CD4-positive, alpha-beta T cell treated with Interleukin-15 for 1 hour (primary cell): ENCODE measurements around the gene RRP1B.
A peak's percentile ranks its signal among the peaks of the same experiment; 100 is the strongest.
"Not testable (repeated sequence)": the region's sequence is repeated elsewhere in the genome, so short reads cannot be mapped to it uniquely, and the experiment has no call there.

Experiments used
- DNase-seq: peaks from one replicate; pipeline ENCODE4 v3.0.0-alpha.2; 2020

The RRP1B gene, protein sequence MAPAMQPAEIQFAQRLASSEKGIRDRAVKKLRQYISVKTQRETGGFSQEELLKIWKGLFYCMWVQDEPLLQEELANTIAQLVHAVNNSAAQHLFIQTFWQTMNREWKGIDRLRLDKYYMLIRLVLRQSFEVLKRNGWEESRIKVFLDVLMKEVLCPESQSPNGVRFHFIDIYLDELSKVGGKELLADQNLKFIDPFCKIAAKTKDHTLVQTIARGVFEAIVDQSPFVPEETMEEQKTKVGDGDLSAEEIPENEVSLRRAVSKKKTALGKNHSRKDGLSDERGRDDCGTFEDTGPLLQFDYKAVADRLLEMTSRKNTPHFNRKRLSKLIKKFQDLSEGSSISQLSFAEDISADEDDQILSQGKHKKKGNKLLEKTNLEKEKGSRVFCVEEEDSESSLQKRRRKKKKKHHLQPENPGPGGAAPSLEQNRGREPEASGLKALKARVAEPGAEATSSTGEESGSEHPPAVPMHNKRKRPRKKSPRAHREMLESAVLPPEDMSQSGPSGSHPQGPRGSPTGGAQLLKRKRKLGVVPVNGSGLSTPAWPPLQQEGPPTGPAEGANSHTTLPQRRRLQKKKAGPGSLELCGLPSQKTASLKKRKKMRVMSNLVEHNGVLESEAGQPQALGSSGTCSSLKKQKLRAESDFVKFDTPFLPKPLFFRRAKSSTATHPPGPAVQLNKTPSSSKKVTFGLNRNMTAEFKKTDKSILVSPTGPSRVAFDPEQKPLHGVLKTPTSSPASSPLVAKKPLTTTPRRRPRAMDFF

DNA sequence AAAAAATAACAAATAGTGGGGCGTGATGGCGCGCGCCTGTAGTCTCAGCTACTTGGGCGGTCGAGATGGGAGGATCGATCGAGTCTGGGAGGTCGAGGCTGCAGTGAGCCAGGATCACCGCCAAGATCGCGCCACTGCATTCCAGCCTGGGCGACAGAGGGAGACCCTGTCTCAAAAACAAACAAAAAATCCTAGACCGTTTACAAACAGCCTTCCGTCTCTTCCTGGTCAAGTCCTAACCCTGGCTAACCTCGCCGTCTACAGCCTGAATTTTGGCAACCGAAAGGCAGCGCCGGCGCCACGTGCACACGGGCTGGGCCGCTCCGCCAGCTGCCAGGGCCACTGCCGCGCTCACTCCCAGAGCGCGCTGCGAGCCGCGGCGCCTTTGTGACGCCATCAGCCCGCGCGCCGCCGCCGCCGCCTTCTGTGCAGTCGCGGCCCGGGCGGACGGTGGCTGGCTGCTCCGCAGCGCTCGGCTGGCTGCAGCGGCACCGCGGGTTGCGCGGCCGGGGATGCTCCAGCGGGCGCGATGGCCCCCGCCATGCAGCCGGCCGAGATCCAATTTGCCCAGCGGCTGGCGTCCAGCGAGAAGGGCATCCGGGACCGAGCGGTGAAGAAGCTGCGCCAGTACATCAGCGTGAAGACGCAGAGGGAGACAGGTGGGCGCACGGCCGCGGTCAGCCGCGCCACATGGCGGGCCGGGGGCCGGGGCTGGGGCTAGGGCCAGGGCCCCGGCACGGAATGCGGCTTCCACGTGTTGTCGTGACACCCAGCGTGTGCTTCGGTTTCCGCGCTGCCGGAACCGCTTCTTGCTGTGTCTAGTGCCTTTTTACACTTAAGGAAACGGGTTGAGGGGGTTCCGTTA, at the start of gene RRP1B, which contains the start of gene HSF2BP:
Gene RRP1B, plus strand, starts transcription at position 425 of the 865 bp plus-strand sequence. Its CDS starts 105 bp downstream, at position 530.
Gene HSF2BP, minus strand, starts transcription at position 353 of the 865 bp plus-strand sequence. CDS start 1,392 bp downstream, outside the sequence.
- peak; percentile 80 for DNase-seq

DNA sequence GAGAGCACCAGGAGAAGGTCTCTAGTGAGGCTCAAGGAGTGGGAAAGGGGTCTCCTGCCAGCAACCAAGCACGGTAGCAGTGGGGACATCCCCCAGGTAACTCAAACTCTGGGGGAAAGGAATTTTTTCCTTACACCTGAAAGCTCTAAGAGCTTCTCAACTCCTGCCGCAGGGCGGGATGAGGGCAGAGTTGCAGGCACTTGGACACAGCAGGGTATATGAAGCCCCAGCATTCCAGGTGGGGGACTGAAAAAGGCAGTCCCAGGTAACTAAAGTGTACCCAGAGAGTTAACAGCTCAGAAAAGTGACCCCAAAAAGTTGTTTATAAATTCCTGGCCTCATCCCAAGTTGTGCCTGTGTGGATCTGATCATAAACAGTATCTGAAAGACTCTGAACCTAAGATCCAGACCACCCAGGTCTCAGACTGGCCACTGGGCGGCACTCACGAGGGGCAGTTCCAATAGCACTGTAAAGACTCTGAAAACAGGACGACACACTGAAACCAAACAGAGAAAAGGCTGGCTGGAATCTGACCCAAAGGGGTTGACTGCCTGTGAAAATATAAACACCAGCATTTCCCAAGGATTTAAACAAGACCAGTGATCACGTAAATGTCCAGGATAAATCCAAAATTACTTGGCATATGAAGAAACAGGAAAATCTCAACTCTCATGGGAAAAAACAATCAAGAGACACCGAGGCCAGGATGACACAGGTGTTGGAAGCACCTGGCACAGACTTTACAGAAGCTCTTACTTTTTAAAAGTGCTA, 47.6 kb upstream of the RRP1B start:
- DNase-seq: no peak

DNA sequence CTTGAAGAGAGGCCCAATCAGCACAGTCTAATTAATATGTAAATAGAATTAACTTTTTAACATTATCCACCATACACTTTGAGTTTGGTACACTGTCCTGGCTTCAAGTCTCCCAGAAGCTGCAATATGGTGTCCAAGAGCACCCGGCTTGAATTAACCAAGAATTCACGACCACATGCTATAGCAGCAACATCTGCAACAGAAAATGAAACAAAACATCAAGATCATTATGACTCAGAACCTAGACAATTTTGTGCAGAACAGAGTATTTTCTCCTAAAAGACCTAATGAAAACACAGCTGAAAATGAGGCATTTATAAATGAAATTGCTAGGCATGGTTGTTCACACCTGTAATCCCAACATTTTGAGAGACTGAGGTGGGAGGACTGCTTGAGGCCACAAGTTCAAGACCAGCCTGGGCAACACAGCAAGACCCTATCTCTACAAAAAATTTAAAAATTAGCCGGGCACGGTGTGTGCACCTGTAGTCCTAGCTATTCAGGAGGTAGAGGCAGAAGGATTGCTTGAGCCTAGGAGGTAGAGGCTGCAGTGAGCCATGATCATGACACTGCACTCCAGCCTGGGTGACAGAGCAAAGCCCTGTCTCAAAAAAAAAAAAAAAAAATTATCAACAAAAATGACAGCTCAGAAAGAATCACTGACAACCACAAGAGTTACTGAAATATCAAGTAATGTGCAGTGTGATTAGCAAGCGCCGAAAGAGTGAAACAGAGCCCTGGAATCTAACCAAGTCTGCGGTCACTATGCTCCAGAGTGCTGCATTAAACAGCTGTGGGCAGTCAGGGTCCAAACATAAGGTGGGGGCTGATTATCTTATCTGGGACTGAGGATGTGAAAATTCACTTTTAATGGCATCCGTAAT, 45.4 kb upstream of the RRP1B start:
- DNase-seq: no peak

DNA sequence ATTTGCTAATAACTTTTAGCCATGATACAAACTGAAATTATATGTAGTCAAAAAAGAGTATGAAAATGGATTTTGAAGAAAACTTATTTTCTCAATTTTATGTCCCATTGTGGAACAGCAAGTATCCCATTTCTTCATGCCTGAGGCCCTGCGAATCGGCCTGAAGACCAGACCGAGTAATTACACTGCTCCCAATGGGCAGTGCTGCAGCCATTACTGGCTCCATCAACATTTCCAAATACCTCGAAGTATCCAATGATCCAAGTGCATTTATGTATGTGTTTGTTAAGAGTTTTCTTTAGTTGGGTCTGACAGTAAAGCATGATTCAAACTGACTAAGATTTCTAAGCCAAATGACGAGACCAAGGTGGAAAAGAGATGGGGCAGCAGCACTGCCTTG, 44.5 kb upstream of the RRP1B start:
- no peak for DNase-seq

DNA sequence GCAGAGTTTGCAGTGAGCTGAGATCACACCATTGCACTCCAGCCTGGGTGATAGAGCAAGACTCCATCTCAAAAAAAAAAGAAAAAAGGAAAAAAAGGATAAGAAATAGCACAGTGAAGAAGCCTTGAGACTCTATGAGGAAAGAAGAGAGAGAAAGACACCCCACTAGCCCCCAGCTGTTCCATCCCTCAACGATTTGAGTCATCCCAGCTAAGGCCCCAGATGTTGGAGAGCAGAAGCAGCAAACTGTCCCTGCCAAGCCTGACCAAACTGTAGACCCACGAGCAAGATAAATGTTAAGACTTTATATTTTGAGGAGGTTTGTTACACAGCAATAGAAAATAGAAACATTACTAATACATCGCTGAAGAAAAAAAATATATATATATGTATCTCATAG, 42.5 kb upstream of the RRP1B start:
- not testable (repeated sequence) for DNase-seq

DNA sequence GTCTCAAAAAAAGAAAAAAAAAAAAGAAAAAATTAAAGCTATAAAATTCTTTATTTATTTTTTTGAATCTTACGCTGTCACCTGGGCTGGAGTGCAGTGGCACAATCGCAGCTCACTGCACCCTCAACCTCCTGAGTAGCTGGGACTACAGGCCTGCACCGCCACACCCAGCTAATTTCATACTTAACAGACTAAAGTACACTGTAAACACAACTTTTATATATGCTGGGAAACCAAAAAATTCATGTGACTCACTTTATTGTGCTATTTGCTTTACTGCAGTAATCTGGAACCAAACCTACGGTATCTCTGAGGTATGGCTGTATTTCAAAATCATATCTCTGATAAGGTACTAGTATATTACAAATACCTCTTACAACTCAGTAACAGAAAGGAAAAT, 40.4 kb upstream of the RRP1B start:
- DNase-seq: no peak

DNA sequence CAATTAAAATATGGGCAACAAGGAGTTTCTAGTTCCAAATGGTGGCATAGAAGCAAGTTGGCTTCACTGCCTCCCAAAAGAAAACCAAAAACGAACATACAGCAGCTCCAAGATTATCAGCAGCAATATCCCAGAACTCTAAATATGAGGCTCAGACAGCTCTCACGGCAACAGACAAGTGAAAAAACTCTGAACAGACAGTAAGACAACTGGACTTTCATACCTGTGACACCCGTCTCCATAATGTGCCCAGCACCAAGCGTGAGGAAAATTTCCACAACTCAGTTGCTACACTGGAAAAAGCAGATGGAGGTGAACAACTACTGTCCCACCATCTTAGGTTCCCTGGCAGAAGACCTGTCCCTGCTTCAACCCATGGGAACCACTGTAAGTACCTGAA, 40.0 kb upstream of the RRP1B start:
- no peak for DNase-seq

DNA sequence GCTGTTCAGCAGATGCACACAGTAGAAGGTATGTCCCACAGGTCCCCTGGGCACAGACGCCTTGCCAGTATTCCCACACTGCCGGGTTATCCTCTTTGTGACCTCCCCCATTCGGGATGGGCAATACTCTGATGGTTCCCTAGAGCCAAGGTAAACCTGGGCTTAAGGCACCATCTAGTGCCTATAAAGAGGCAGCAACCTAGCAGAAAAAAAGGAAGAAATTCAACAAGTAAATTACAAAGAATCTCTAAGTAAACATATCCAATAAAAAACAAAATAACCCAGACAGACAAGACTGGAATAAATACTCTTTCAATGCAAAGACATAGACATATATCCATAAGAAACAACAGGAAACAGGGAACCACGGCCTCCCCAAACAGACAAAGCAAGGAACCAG, 39.5 kb upstream of the RRP1B start:
- no peak for DNase-seq

DNA sequence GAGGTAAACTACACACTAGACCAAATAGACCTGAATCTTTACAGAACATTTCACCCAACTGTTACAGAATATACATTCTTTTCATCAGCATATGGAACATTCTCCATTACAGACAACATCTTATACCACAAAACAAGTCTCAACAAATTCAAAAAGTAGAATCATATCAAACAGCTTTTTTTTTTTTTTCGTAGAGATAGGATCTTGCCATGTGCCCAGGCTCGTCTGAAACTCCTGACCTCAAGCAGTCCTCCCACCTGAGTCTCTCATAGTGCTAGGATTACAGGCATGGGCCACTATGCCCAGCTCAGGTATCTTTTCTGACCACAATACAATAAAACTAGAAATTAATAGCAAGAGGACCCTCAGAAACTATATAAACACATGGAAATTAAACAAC, 36.6 kb upstream of the RRP1B start:
- DNase-seq: no peak

DNA sequence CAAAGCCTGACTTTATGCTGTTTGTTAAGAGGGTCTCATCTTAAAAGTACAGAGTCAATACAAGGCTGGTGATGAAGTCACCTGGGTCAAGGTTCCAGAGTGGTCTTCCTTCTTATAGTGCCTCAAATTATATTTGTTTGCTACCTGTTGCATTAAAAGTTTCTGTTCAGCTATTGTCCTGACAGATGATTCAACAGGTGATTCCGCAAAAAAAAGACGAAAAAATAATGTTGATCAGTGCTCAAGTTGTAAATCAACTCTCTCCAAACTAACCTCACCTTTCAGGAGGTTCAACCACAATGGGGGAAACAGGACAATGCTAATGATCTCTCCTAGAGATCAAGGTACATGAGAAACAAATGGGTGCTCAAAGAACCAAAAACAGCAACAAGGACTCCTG, 35.8 kb upstream of the RRP1B start:
- no peak for DNase-seq

DNA sequence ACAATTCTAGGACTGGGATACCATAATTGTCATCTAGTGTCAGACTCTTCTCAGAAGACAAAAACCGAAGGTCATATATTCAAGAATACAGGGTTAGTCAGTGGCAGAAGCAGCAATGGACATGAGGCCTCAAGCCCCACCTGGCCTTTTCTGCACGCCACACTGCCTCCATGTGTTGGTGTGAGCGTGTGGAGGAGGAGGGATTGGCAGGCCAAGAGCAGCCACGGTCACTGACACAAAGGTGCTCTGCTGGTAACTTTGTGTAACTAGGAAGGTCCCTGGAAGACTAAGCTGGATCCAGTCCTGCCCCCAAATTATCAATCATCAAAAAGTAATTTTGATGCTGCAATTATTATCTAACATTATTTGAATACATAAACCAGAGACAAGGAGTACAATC, 35.0 kb upstream of the RRP1B start:
- DNase-seq: no peak

DNA sequence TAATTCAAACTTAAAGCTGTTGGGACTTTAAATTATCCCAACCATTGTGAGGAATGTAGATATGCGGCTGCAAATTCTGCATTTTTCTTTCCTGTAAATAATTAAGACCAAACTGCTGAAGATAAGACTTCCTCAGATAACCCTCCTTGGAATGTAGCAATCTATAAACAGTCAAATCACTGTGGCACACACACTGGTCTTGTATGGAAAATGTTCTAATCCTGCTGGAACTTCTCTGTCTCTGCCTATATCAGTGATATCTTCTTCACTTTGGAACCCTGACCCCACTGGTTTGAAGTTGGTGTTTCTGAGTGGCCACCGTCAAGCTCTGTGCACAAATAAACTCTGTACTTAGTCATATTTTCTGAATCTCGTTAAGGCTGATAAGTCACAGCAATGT, 33.0 kb upstream of the RRP1B start:
- DNase-seq: no peak

DNA sequence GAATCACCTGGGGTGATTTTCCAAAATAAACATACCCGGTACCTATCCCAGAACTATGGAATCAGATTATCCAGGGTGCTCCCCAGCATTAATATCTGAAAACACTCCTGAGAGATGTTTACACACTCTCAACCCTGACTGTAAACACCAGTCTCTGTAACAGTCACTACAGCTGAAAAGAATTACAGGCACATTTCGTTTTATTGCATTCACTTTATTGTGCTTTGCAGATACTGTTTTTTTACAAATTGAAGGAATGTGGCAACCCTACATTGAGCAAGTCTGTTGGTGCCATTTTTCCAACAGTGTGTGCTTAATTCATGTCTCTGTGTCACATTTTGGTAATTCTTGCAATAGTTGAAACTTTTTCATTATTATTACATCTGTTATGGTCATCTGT, 31.8 kb upstream of the RRP1B start:
- no peak for DNase-seq

DNA sequence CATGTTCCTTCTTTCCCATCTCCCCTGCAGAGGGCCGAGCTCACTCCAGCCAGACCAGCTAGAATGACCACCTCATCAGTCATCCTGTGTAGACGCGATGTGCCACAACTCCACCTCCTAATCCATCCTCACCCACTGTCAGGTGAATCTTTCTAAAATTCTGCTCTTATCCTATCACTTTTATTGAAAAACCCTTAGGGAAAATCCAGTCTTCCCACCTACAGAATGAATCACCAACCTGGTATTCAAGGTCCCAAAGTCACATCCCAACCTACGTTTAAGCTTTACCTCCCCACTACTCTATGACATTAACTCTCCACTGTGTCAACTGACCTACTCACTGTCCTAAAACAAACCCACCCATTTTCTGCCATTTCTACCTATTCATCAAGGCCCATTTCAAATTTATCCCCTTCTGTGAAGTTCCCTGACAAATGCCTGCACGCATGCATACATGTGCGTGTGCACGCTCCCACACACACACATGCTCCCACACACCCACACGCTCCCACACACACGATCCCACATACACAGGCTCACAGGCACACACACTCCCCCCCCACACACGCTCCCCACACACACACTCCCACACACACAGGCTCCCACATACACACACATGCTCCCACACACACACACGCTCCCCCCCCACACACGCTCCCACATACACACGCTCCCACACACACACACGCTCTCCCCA, 27.8 kb upstream of the RRP1B start:
- no peak for DNase-seq

DNA sequence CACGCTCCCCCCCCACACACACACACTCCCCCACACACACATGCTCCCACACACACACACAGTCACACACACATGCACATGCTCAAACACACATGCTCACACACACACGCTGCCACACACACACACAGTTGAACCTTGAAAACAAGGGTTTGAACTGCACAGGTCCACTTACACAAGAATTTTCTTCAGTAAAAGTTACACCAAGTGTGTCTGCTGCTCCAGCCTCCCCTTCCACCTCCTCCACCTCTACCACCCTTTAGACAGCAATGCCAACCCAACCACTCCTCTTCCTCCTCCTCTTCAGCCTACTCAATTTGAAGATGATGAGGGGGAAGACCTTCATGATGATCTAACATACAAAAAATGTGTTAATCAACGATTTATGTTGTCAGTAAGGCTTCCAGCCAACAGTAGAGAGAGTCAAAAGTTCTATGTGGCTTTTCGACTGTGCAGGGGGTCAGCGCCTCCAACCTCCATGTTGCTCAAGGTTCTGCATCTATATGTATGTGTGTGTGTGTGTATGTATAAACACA, 26.9 kb upstream of the RRP1B start:
- DNase-seq: no peak

DNA sequence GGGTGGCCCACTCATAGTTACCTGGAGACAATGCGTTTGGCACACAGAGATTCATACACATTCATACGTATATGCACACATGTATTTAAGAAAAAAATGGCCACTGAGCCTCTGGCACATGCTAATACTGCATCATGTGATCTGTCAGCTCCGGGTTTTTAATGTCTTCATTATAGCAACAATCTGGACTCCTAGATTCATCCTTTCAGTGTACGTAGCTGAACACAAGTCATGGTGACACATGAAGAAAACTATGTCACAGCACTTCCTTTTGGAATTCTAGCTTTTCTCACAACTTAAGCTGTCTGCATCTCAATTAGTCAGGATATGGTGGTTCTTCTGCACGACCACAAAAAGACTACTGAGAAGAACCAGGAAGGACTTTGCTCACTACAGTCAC, 24.7 kb upstream of the RRP1B start:
- no peak for DNase-seq

DNA sequence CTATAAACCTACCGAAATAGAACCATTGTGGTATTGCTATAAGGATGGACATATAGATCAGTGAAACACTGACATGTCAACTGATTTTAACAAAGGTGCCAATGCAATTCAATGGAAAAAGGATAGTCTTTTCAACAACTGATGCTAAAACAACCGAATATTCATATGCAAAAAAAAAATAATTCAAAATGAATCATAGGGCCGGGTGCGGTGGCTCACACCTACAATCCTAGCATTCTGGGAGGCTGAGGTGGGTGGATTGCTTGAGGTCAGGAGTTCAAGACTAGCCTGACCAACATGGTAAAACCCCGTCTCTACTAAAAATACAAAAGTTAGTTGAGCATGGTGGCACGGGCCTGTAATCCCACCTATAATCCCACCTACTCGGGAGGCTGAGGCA, 23.9 kb upstream of the RRP1B start:
- DNase-seq: no peak

DNA sequence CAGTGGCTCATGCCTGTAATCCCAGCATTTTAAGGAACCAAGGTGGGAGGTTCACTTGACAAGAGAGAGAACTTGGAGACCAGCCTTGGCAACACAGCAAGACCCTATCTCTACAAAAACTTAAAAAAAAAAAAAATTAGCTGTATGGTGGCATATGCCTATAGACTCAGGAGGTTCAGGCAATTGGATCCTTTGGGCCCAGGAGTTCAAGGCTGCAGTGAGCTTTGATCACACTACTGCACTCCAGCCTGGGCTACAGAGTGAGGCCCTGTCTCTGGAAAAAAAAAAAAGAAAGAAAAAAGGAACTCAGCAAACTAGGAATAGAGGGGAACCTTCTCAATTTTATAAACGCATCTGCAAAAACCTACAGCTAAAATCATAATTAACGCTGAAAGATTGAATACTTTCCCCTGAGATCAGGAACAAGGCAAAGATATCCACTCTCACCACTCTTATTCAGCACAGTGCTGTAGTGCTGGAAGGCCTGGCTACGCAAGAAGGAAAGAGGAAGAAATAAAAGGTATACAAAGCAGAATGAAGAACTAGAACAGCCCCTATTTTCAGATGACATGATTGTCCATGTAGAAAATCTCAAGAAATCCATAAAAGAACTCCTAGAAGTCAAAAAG, 21.7 kb upstream of the RRP1B start:
- DNase-seq: no peak

DNA sequence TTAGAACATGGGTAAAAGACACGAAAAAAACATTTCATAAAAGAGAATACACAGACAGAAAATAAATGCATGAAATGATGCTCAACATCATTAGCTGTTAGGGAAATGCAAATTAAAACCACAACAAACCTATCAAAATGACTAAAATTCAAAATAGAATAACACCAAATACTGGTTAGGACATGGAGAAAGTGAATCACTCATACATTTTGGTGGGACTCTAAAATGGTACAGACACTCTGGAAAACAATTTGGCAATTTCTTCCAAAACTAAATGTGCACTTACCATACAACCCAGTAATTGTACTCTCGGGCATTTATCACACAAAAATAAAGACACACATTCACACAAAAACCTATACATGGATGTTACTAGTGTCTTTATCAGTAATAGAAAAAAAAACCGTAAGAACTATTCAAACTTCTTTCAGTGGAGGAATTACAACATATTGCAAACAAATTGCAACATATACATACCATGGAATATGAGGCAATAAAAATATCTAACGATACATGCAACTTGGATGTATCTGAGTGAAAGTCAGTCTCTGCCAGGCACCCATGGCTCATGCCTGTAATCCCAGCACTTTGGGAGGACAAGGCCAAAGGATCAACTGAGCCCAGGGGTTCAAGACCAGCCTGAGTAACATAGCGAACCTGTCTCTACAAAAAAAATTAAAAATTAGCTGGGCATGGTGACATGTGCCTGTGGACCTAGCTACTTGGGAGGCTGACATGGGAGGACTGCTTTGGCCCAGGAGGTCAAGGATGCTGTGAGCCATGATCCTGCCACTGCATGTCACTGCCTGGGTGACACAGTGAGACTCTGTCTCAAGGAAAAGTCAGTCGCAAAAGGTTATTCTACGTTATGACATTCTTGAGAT, 19.6 kb upstream of the RRP1B start:
- DNase-seq: no peak
